Activated CD4-positive, alpha-beta T cell treated with anti-CD3 and anti-CD28 coated beads, Interleukin-2, amount 10 ng/mL, durations not matched to agents 7 days and 5 days (primary cell): ENCODE results near the gene SERPINA5. TPM values are rescaled to one million over a fixed set of nuclear protein-coding genes. Genes with fewer than 3 reads are reported as not detected.

ENCODE experiments used
- CTCF ChIA-PET: fragments of 350-600 bp; sonication (Branson Sonifier 250); formaldehyde crosslinking; loops from one replicate; lab custom pipeline; 2021; ENCODE audit warnings: antibody characterized with exemption; lab: Charles Lee
- POLR2A ChIA-PET: fragments of 350-600 bp; sonication (Branson Sonifier 250); formaldehyde crosslinking; loops from one replicate; lab custom pipeline; 2021; ENCODE audit warnings: antibody characterized with exemption; lab: Charles Lee
- DNase-seq: peaks from one replicate; pipeline ENCODE4 v3.0.0-alpha.2; 2020
- H3K27ac Mint-ChIP-seq: one replicate; pipeline ENCODE4 v1.8.0; 2021; ENCODE audit warnings: mild to moderate bottlenecking, moderate library complexity, mixed read lengths
- H3K27me3 Mint-ChIP-seq: one replicate; pipeline ENCODE4 v1.8.0; 2021; ENCODE audit warnings: mixed read lengths
- H3K36me3 Mint-ChIP-seq: one replicate; pipeline ENCODE4 v1.8.0; 2021; ENCODE audit warnings: low read depth, mixed read lengths
- H3K4me1 Mint-ChIP-seq: one replicate; pipeline ENCODE4 v1.8.0; 2021; ENCODE audit warnings: mixed read lengths
- H3K4me3 Mint-ChIP-seq: one replicate; pipeline ENCODE4 v1.8.0; 2021; ENCODE audit warnings: mild to moderate bottlenecking, moderate library complexity, mixed read lengths
- H3K9me3 Mint-ChIP-seq: one replicate; pipeline ENCODE4 v1.8.0; 2021; ENCODE audit warnings: mixed read lengths
- total RNA-seq, 2 experiments: library from RNA; stranded (reverse); gene quantifications; one replicate each; pipeline ENCODE4 v1.2.3, GENCODE V29; 2021

SERPINA5 gene
- total RNA-seq, 2 experiments from 2014 or later, result not detected

GRCh38 chr14:94591073-94591472 is 9.8 kb downstream of the SERPINA5 start:
- no peaks in the 10 kb centered on the region for H3K9me3 Mint-ChIP-seq
- H3K4me3 Mint-ChIP-seq, result no peak overlapping the region
- no peak for DNase-seq
- ChIA-PET POLR2A (no interaction called here), CTCF (no interaction called here)
- no peaks in the 10 kb centered on the region for H3K27me3 Mint-ChIP-seq
- no peaks in the 10 kb centered on the region for H3K4me1 Mint-ChIP-seq
- H3K36me3 Mint-ChIP-seq, result no peaks in the 10 kb centered on the region
- no peak overlapping the region for H3K27ac Mint-ChIP-seq

DNA sequence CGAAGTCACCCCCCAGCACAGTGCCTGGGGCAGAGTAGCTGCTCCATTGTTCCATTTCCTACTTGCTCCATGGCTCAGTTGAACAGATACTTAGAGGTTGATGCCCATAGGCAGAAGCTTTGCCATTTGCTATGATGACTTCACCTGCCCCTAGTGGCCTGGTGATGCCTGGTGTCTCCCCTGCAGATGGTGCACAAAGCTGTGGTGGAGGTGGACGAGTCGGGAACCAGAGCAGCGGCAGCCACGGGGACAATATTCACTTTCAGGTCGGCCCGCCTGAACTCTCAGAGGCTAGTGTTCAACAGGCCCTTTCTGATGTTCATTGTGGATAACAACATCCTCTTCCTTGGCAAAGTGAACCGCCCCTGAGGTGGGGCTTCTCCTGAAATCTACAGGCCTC is 10.6 kb downstream of the SERPINA5 start:
- POLR2A ChIA-PET, result no interaction called here
- no peak overlapping the region for H3K27ac Mint-ChIP-seq
- no peaks in the 10 kb centered on the region for H3K27me3 Mint-ChIP-seq
- no peak overlapping the region for H3K4me3 Mint-ChIP-seq
- no peaks in the 10 kb centered on the region for H3K4me1 Mint-ChIP-seq
- H3K9me3 Mint-ChIP-seq, result no peaks in the 10 kb centered on the region
- CTCF ChIA-PET, result no interaction called here
- DNase-seq, result no peak
- no peaks in the 10 kb centered on the region for H3K36me3 Mint-ChIP-seq

- ChIA-PET POLR2A (no interaction called here), CTCF (no interaction called here)
- Mint-ChIP-seq H3K27me3 (no peaks in the 10 kb centered on the region), H3K4me3 (no peak overlapping the region), H3K4me1 (no peaks in the 10 kb centered on the region), H3K36me3 (no peaks in the 10 kb centered on the region), H3K9me3 (no peaks in the 10 kb centered on the region), H3K27ac (no peak overlapping the region)
- no peak for DNase-seq
Observed at GRCh38 chr14:94592457-94592856, 11.2 kb downstream of the SERPINA5 start.

DNA sequence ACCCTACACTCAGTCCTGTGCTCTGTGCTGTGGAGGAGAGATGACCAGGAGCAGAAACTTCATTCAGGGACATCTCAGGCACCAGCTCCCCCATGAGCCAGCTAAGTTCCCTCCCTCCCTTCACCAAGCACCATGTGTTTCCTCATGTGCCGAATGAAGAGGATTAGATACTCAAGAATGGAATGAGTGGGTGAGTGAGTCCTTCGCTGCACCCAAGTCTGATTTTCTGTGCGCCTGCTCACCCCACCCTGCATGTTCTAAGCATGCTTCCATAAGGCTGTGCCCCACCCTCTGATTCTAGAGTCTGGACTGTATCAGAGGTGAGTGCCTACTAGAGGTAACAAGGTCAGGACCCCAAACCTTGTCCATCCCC is 12.1 kb downstream of the SERPINA5 start:
- ChIA-PET CTCF (no interaction called here), POLR2A (no interaction called here)
- Mint-ChIP-seq H3K4me3 (no peak overlapping the region), H3K27me3 (no peaks in the 10 kb centered on the region), H3K9me3 (no peaks in the 10 kb centered on the region), H3K36me3 (no peaks in the 10 kb centered on the region), H3K27ac (no peak overlapping the region), H3K4me1 (no peaks in the 10 kb centered on the region)
- no peak for DNase-seq

DNA sequence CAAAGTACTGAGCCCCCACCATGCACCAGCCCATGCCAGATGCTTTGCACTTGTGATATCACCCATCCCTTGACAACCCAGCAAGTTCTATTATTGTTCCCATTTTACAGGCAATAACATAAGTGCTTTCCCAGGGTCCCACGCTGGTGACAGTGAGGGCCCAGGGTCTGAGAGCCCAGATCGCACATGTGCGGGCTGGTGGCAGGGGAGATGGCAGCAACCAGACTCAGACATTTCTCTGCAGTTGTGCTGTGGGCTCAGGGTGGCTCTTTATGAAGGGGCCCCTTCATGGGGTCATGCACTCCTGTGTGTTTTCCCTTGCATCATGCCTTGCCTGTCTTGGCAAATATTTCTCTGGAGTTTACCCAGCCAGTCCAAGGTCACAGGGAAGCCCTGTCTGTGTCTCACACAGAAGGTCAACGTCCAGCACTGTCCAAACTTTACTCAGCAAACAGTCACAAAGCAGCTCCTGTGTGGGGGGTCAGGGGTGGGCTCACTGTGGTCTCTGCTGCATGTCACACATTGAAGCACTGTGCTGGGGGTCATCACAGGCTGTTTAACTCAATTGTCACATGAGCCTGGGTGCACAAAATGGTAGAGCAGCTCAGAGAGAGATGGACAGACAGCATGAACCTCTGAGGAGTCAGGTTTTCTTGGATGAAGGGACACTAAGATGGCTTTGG is 12.7 kb downstream of the SERPINA5 start:
- H3K36me3 Mint-ChIP-seq, result no peaks in the 10 kb centered on the region
- CTCF ChIA-PET, result no interaction called here
- DNase-seq, result no peak
- H3K9me3 Mint-ChIP-seq, result no peaks in the 10 kb centered on the region
- POLR2A ChIA-PET, result no interaction called here
- no peak overlapping the region for H3K4me3 Mint-ChIP-seq
- no peaks in the 10 kb centered on the region for H3K4me1 Mint-ChIP-seq
- no peak overlapping the region for H3K27ac Mint-ChIP-seq
- H3K27me3 Mint-ChIP-seq, result no peaks in the 10 kb centered on the region

- Mint-ChIP-seq H3K36me3 (no peaks in the 10 kb centered on the region), H3K9me3 (no peaks in the 10 kb centered on the region), H3K27ac (no peak overlapping the region), H3K27me3 (no peaks in the 10 kb centered on the region), H3K4me3 (no peak overlapping the region), H3K4me1 (no peaks in the 10 kb centered on the region)
- POLR2A ChIA-PET, result no interaction called here
- DNase-seq, result no peak
- CTCF ChIA-PET, result interaction anchor here (2.4 kb wide), 1 partner anchor 10 kb away, joined by 6 read pairs; no protein-coding TSS in a partner anchor
Observed at GRCh38 chr14:94594441-94594840, 13.2 kb downstream of the SERPINA5 start.

DNA sequence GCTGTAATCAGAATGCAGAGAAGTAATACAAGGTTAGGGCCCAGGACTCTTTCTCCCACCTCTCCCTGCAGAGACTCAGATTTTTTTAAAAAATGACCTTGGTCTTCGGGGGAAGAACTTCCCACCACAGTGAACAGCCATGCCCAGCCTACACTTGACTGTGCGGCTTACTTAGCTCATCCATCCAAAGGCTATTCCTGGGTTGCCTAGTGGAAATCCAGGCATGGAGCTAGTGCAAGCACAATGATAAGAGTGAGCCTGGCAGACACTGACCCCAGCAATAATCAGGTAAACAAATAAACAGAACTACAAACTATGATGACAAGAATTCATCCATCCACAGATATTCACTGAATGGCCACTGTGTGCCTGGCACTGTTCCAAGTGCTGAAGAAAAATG is 14.7 kb downstream of the SERPINA5 start:
- ChIA-PET CTCF (interaction anchor here (2.4 kb wide), 1 partner anchor 11 kb away, joined by 6 read pairs; no protein-coding TSS in a partner anchor), POLR2A (no interaction called here)
- Mint-ChIP-seq H3K27me3 (no peaks in the 10 kb centered on the region), H3K4me1 (no peaks in the 10 kb centered on the region), H3K4me3 (no peak overlapping the region), H3K36me3 (no peaks in the 10 kb centered on the region), H3K27ac (no peak overlapping the region), H3K9me3 (no peaks in the 10 kb centered on the region)
- DNase-seq, result no peak

GRCh38 chr14:94596361-94596760 is 15.1 kb downstream of the SERPINA5 start:
- no peak for DNase-seq
- H3K4me3 Mint-ChIP-seq, result no peak overlapping the region
- H3K36me3 Mint-ChIP-seq, result no peaks in the 10 kb centered on the region
- H3K4me1 Mint-ChIP-seq, result no peaks in the 10 kb centered on the region
- H3K9me3 Mint-ChIP-seq, result no peaks in the 10 kb centered on the region
- no peaks in the 10 kb centered on the region for H3K27me3 Mint-ChIP-seq
- POLR2A ChIA-PET, result no interaction called here
- no peak overlapping the region for H3K27ac Mint-ChIP-seq
- CTCF ChIA-PET, result interaction anchor here (2.4 kb wide), 1 partner anchor 12 kb away, joined by 6 read pairs; no protein-coding TSS in a partner anchor

- Mint-ChIP-seq H3K4me1 (no peaks in the 10 kb centered on the region), H3K4me3 (no peak overlapping the region), H3K27ac (no peak overlapping the region), H3K9me3 (no peaks in the 10 kb centered on the region), H3K36me3 (no peaks in the 10 kb centered on the region), H3K27me3 (no peaks in the 10 kb centered on the region)
- CTCF ChIA-PET, result no interaction called here
- DNase-seq, result no peak
- POLR2A ChIA-PET, result no interaction called here
Observed at GRCh38 chr14:94597788-94598187, 16.6 kb downstream of the SERPINA5 start.

DNA sequence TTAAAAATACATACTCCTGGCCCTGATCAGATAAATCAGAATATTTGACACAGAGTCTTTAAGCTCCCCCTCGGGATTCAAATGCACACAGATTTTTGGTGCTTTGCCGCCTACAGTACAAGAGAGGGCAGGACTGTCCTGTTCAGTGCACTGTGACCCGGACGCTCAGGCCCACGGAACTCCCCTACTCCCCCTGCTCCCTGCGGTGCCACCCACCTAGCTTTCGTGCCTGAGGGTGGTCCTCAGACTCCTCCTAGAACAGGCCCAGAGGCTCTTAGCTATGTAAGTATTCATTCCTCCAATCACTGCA is 17.2 kb downstream of the SERPINA5 start:
- Mint-ChIP-seq H3K27me3 (no peaks in the 10 kb centered on the region), H3K4me1 (no peaks in the 10 kb centered on the region), H3K36me3 (no peaks in the 10 kb centered on the region), H3K27ac (no peak overlapping the region), H3K4me3 (no peak overlapping the region), H3K9me3 (no peaks in the 10 kb centered on the region)
- ChIA-PET CTCF (no interaction called here), POLR2A (interaction anchor here (0.6 kb wide), 1 partner anchor 391 kb away, joined by 3 read pairs; no protein-coding TSS in a partner anchor)
- DNase-seq, result no peak

GRCh38 chr14:94598816-94599655 is 17.8 kb downstream of the SERPINA5 start:
- Mint-ChIP-seq H3K4me1 (no peaks in the 10 kb centered on the region), H3K27me3 (no peaks in the 10 kb centered on the region), H3K36me3 (no peaks in the 10 kb centered on the region), H3K9me3 (no peaks in the 10 kb centered on the region), H3K27ac (no peak overlapping the region), H3K4me3 (no peak overlapping the region)
- CTCF ChIA-PET, result no interaction called here
- DNase-seq, result no peak
- POLR2A ChIA-PET, result interaction anchor here (0.6 kb wide), 1 partner anchor 392 kb away, joined by 3 read pairs; no protein-coding TSS in a partner anchor

DNA sequence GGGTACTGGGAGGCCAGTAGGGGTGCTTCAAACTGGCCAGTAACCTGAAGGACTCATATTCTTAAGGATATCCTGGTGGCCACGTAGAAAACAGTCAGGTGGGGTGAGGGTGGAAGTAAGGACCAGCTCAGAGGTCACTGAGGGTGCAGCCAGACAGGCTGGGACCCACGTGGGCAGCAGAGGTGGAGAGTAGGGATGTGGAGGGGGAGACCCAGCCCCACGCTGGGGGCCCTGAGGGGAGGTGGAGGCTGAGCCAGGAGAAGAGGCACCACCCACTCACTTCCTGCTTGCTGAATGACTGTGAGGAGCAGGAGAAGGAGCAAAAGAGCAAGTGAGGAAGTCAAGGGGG is 18.4 kb downstream of the SERPINA5 start:
- H3K27me3 Mint-ChIP-seq, result no peaks in the 10 kb centered on the region

DNA sequence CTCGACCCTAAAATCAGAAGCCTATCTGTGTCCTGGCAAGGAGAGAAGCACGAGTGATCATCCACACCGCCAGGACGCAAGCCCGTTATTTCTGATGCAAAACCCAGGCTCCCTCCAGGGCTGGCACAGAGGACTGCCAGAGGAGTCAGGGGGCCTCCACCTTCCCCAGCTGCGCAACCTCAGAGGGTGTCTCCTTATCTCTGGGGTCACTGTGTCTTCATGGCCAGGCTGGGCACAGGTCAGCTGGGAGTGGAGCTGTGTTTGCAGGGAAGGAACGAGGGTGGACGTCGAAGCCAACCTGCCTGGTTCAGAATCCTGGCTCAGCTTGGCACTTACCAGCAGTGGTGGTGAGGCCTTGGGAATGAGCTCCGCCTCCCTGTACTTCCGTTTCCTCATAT is 18.9 kb downstream of the SERPINA5 start:
- ChIA-PET POLR2A (no interaction called here), CTCF (no interaction called here)
- no peaks in the 10 kb centered on the region for H3K4me1 Mint-ChIP-seq
- no peak overlapping the region for H3K27ac Mint-ChIP-seq
- H3K4me3 Mint-ChIP-seq, result no peak overlapping the region
- H3K27me3 Mint-ChIP-seq, result no peaks in the 10 kb centered on the region
- H3K9me3 Mint-ChIP-seq, result no peaks in the 10 kb centered on the region
- H3K36me3 Mint-ChIP-seq, result no peaks in the 10 kb centered on the region
- DNase-seq, result no peak

More for the DNA sequence above, 18.4 kb downstream of the SERPINA5 start:
- no peak overlapping the region for H3K27ac Mint-ChIP-seq
- no peak for DNase-seq
- ChIA-PET CTCF (no interaction called here), POLR2A (no interaction called here)
- no peaks in the 10 kb centered on the region for H3K36me3 Mint-ChIP-seq
- H3K9me3 Mint-ChIP-seq, result no peaks in the 10 kb centered on the region
- no peak overlapping the region for H3K4me3 Mint-ChIP-seq
- no peaks in the 10 kb centered on the region for H3K4me1 Mint-ChIP-seq
